Measurements from ENCODE around the gene MTHFR. TPM values are rescaled to one million over a fixed set of nuclear protein-coding genes. Genes with fewer than 3 reads are reported as not detected.

MTHFR gene
- total RNA-seq, 1 experiment from 2014 or later, result 18.2 TPM

GRCh38 chr1:11789126-11790067, 16.4 kb downstream of the MTHFR start:
- WGBS (ENCODE audit: extremely low coverage, insufficient read length, low lambda C conversion rate), result no CpG with 5 or more reads among the region's 13 CpGs
- Histone ChIP-seq H3T11ph (ENCODE audit: low read length) (no peak overlapping the region), H3K18ac (ENCODE audit: insufficient read length, low read depth, low read length) (no peak overlapping the region), H3K14ac (ENCODE audit: insufficient read depth, low read length) (no peak overlapping the region; the same call in 1 of the 2 replicates), H3K79me2 (ENCODE audit: insufficient read depth, low read length) (no peaks in the 10 kb centered on the region), H4K20me1 (ENCODE audit: control insufficient read depth, insufficient read depth, insufficient read length) (no peaks in the 10 kb centered on the region), H3K9me3 (ENCODE audit: control insufficient read depth, low read depth, low read length) (no peaks in the 10 kb centered on the region), H2BK15ac (ENCODE audit: low read depth, low read length) (no peak overlapping the region), H2BK12ac (ENCODE audit: insufficient read length, low read depth, low read length) (no peak overlapping the region), H3K23ac (ENCODE audit: insufficient read length, low read depth, low read length) (no peak overlapping the region), H2AK5ac (ENCODE audit: insufficient read length, low read length) (no peak overlapping the region), H3K4me2 (ENCODE audit: insufficient read depth, insufficient read length, low read length) (no peak overlapping the region), H3K4ac (ENCODE audit: low read depth, low read length) (no peak overlapping the region), H3K4me1 (ENCODE audit: insufficient read depth, low read length) (peaks cover 6% of the 10 kb centered on the region; the same call in 1 of the 2 replicates), H4K91ac (ENCODE audit: insufficient read length, low read depth, low read length) (no peak overlapping the region), H2BK5ac (ENCODE audit: insufficient read length, low read length) (no peak overlapping the region), H4K8ac (replicated peaks; ENCODE audit: insufficient read length, low read depth, low read length) (no peak overlapping the region), H3K27ac (ENCODE audit: insufficient read length, low read depth, low read length) (no peak overlapping the region), H2BK120ac (ENCODE audit: low read depth, low read length, poor library complexity, severe bottlenecking) (no peak overlapping the region), H4K5ac (ENCODE audit: insufficient read length, low read depth, low read length) (no peak overlapping the region), H2AFZ (ENCODE audit: low read length) (no peak overlapping the region), H3K23me2 (ENCODE audit: insufficient read length, low read depth, low read length, poor library complexity, severe bottlenecking) (no peaks in the 10 kb centered on the region), H3K9ac (ENCODE audit: extremely low read depth, insufficient read length, low read length) (no peak overlapping the region), H3K79me1 (ENCODE audit: insufficient read depth, low read depth, low read length, poor library complexity, severe bottlenecking) (no peaks in the 10 kb centered on the region), H3K56ac (ENCODE audit: insufficient read length, low read depth, low read length) (no peak overlapping the region), H2BK20ac (ENCODE audit: low read depth, low read length, poor library complexity, severe bottlenecking) (no peak overlapping the region), H3K27me3 (ENCODE audit: insufficient read depth, low read length) (no peaks in the 10 kb centered on the region)
- DNase-seq, result no peak
- H3K27me3 Mint-ChIP-seq (ENCODE audit: low read depth), result peaks cover 1% of the 10 kb centered on the region; the same call in 1 of the 2 replicates
- H3K36me3 Mint-ChIP-seq (ENCODE audit: insufficient read depth in 1 of 3, low read depth in 3 of 3), result peaks cover 5 to 26% (median 19%) of the 10 kb centered on the region in 3 experiments; a peak in 5 of 7 replicates
- H3K4me3 Mint-ChIP-seq, result no peak overlapping the region
- H3K27ac Mint-ChIP-seq, result peak overlapping the region in 2 of 3 experiments; percentile 40 to 67; a peak in 2 of 7 replicates
- H3K9me3 Mint-ChIP-seq, result no peaks in the 10 kb centered on the region
- peaks cover 25 to 31% of the 10 kb centered on the region in 2 experiments for H3K4me1 Mint-ChIP-seq
- TF ChIP-seq, protein P1, sequence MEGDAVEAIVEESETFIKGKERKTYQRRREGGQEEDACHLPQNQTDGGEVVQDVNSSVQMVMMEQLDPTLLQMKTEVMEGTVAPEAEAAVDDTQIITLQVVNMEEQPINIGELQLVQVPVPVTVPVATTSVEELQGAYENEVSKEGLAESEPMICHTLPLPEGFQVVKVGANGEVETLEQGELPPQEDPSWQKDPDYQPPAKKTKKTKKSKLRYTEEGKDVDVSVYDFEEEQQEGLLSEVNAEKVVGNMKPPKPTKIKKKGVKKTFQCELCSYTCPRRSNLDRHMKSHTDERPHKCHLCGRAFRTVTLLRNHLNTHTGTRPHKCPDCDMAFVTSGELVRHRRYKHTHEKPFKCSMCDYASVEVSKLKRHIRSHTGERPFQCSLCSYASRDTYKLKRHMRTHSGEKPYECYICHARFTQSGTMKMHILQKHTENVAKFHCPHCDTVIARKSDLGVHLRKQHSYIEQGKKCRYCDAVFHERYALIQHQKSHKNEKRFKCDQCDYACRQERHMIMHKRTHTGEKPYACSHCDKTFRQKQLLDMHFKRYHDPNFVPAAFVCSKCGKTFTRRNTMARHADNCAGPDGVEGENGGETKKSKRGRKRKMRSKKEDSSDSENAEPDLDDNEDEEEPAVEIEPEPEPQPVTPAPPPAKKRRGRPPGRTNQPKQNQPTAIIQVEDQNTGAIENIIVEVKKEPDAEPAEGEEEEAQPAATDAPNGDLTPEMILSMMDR (conservative IDR thresholded peaks at IDR 0.05), result no peak
